HG03039 (cell line): ENCODE data around the gene SH3RF3.

Source experiments
- ATAC-seq: cut with Tn5 transposase; IDR thresholded peaks from one replicate; pipeline ENCODE4 v1.9.1; 2021; ENCODE audit warnings: mild to moderate bottlenecking, moderate library complexity; ENCODE audit not compliant: unreplicated experiment

Gene SH3RF3

GRCh38 chr2:109197491-109198418 lies 68.8 kb downstream of the SH3RF3 start:
- ATAC-seq, result no peak

GRCh38 chr2:109199790-109200189 lies 70.8 kb downstream of the SH3RF3 start:
- ATAC-seq, result no peak

- ATAC-seq, result no peak
Observed at GRCh38 chr2:109200616-109201464, 71.8 kb downstream of the SH3RF3 start.

GRCh38 chr2:109201465-109202327 lies 72.7 kb downstream of the SH3RF3 start:
- no peak for ATAC-seq

GRCh38 chr2:109202486-109202885 lies 73.5 kb downstream of the SH3RF3 start:
- ATAC-seq, result no peak

- no peak for ATAC-seq
Observed at GRCh38 chr2:109203246-109204011, 74.4 kb downstream of the SH3RF3 start.

- no peak for ATAC-seq
Observed at GRCh38 chr2:109204412-109204811, 75.4 kb downstream of the SH3RF3 start.

GRCh38 chr2:109205447-109205846 lies 76.4 kb downstream of the SH3RF3 start:
- no peak for ATAC-seq

- no peak for ATAC-seq
Observed at GRCh38 chr2:109206569-109207146, 77.7 kb downstream of the SH3RF3 start.

- no peak for ATAC-seq
Observed at GRCh38 chr2:109207176-109207575, 78.2 kb downstream of the SH3RF3 start.

- no peak for ATAC-seq
Observed at GRCh38 chr2:109208071-109208950, 79.3 kb downstream of the SH3RF3 start.

GRCh38 chr2:109208951-109209335 lies 79.9 kb downstream of the SH3RF3 start:
- no peak for ATAC-seq

GRCh38 chr2:109209412-109209811 lies 80.4 kb downstream of the SH3RF3 start:
- ATAC-seq, result no peak

GRCh38 chr2:109209941-109210340 lies 80.9 kb downstream of the SH3RF3 start:
- no peak for ATAC-seq

- ATAC-seq, result no peak
Observed at GRCh38 chr2:109210431-109211200, 81.6 kb downstream of the SH3RF3 start.

GRCh38 chr2:109211315-109211714 lies 82.3 kb downstream of the SH3RF3 start:
- ATAC-seq, result no peak

GRCh38 chr2:109212836-109213563 lies 84.0 kb downstream of the SH3RF3 start:
- ATAC-seq, result no peak
